Neural progenitor cell (in vitro differentiated cells): Measurements from ENCODE around the gene HLA-E. TPM values are rescaled to one million over a fixed set of nuclear protein-coding genes. Genes with fewer than 3 reads are reported as not detected.
"Not testable (repeated sequence)": the region's sequence is repeated elsewhere in the genome, so short reads cannot be mapped to it uniquely, and the experiment has no call there.

Experiments
- DNase-seq: peaks from one replicate; pipeline ENCODE4 v3.0.0-alpha.2; 2016; ENCODE audit warnings: low spot score
- H2AFZ ChIP-seq: fragments of 200-600 bp; sonication (generic); replicated peaks from 2 replicates; pipeline ENCODE4 v1.6.1; 2016; ENCODE audit warnings: antibody characterized with exemption
- H3F3A ChIP-seq: fragments of 200-600 bp; sonication (generic); 2 replicates; pipeline ENCODE4 v1.6.1; 2016; ENCODE audit warnings: antibody characterized with exemption, low read depth
- H3K27ac ChIP-seq: fragments of 200-600 bp; sonication (generic); 2 replicates; pipeline ENCODE4 v1.5.1; 2016; ENCODE audit warnings: mild to moderate bottlenecking
- H3K27me3 ChIP-seq: fragments of 200-600 bp; sonication (generic); 2 replicates; pipeline ENCODE4 v1.6.1; 2016; ENCODE audit warnings: mild to moderate bottlenecking, moderate library complexity
- H3K36me3 ChIP-seq: fragments of 200-600 bp; sonication (generic); 2 replicates; pipeline ENCODE4 v1.5.1; 2016
- H3K4me1 ChIP-seq: fragments of 200-600 bp; sonication (generic); 2 replicates; pipeline ENCODE4 v1.6.1; 2016; ENCODE audit warnings: mixed run types
- H3K4me2 ChIP-seq: fragments of 200-600 bp; sonication (generic); 2 replicates; pipeline ENCODE4 v1.6.1; 2016
- H3K4me3 ChIP-seq: fragments of 200-600 bp; sonication (generic); 2 replicates; pipeline ENCODE4 v1.5.1; 2016
- H3K79me2 ChIP-seq: fragments of 200-600 bp; sonication (generic); 2 replicates; pipeline ENCODE4 v1.6.1; 2016; ENCODE audit warnings: low read depth
- H3K9ac ChIP-seq: fragments of 200-600 bp; sonication (generic); 2 replicates; pipeline ENCODE4 v1.6.1; 2016
- H3K9me3 ChIP-seq: fragments of 200-600 bp; sonication (generic); 2 replicates; pipeline ENCODE4 v1.5.1; 2016; ENCODE audit warnings: low read depth
- H4K20me1 ChIP-seq: fragments of 200-600 bp; sonication (generic); 2 replicates; pipeline ENCODE4 v1.6.1; 2016; ENCODE audit warnings: low read depth
- H3K27ac Mint-ChIP-seq: 3 replicates; pipeline ENCODE4 v1.8.0; 2021; ENCODE audit warnings: mixed read lengths
- H3K27me3 Mint-ChIP-seq: 2 replicates; pipeline ENCODE4 v1.8.0; 2022; ENCODE audit warnings: low read depth, mild to moderate bottlenecking, inconsistent platforms, moderate library complexity, mixed read lengths; ENCODE audit not compliant: insufficient read depth
- H3K36me3 Mint-ChIP-seq: 3 replicates; pipeline ENCODE4 v1.8.0; 2021; ENCODE audit warnings: mixed read lengths
- H3K4me1 Mint-ChIP-seq: 3 replicates; pipeline ENCODE4 v1.8.0; 2021; ENCODE audit warnings: mixed read lengths
- H3K4me3 Mint-ChIP-seq: 3 replicates; pipeline ENCODE4 v1.8.0; 2021; ENCODE audit warnings: mild to moderate bottlenecking, moderate library complexity, mixed read lengths
- H3K9me3 Mint-ChIP-seq: 3 replicates; pipeline ENCODE4 v1.8.0; 2020; ENCODE audit warnings: mixed read lengths
- EZH2 ChIP-seq: fragments of 200-600 bp; sonication (generic); IDR thresholded peaks from 2 replicates; pipeline ENCODE4 v1.6.1; 2017; ENCODE audit warnings: antibody characterized with exemption, mild to moderate bottlenecking, moderate library complexity
- EZH2phosphoT487 ChIP-seq: fragments of 200-600 bp; sonication (generic); IDR thresholded peaks from 2 replicates; pipeline ENCODE4 v1.6.1; 2017; ENCODE audit warnings: antibody characterized with exemption
- total RNA-seq: library from RNA; depleted of rRNA; stranded (reverse); fragments of >200 nt; gene quantifications from 2 replicates; pipeline ENCODE4 v1.2.3, GENCODE V29; 2015; ENCODE audit warnings: low replicate concordance
- TF ChIP-seq, protein P1 (sequence below): fragments of 200-600 bp; sonication (generic); IDR thresholded peaks from 2 replicates; pipeline ENCODE4 v1.5.1; 2017; ENCODE audit warnings: antibody characterized with exemption, mild to moderate bottlenecking

HLA-E gene
- total RNA-seq, 1 donor from 2014 or later: 24.8 TPM

DNA sequence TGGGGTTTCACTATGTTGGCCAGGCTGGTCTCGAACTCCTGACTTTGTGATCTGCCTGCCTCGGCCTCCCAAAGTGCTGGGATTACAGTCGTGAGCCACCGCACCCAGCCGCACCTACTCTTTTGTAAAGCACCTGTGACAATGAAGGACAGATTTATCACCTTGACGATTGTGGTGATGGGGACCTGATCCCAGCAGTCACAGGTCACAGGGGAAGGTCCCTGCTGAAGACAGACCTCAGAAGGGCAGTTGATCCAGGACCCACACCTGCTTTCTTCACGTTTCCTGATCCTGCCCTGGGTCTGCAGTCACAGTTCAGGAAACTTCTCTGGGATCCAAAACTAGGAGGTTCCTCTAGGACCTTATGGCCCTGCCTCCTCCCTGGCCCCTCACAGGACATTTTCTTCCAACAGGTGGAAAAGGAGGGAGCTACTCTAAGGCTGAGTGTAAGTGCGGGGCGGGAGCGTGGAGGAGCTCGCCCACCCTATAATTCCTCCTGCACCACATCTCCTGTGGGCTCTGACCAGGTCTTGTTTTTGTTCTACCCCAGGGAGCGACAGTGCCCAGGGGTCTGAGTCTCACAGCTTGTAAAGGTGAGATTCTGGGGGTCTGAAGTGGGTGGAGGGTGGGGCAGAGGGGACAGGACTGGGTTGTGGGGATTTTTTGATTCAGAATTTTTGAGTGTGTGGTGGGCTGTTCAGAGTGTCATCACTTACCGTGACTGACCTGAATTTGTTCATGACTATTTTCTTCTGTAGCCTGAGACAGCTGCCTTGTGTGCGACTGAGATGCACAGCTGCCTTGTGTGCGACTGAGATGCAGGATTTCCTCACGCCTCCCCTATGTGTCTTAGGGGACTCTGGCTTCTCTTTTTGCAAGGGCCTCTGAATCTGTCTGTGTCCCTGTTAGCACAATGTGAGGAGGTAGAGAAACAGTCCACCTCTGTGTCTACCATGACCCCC is 3.0 kb downstream of the HLA-E start:
- Histone ChIP-seq H3K27me3 (peaks cover 20% of the 10 kb centered on the region), H3K36me3 (no peaks in the 10 kb centered on the region), H4K20me1 (peaks cover 14% of the 10 kb centered on the region), H3K4me1 (peaks cover 4% of the 10 kb centered on the region), H3K9me3 (no peaks in the 10 kb centered on the region), H3F3A (peaks cover 22% of the 10 kb centered on the region), H2AFZ (no peak overlapping the region), H3K4me2 (no peak overlapping the region), H3K9ac (no peak overlapping the region), H3K27ac (no peak overlapping the region), H3K4me3 (no peak overlapping the region), H3K79me2 (no peaks in the 10 kb centered on the region)
- no peak overlapping the region for H3K27ac Mint-ChIP-seq
- H3K4me1 Mint-ChIP-seq: peaks cover 12% of the 10 kb centered on the region
- TF ChIP-seq EZH2 (no peak), EZH2phosphoT487 (no peak)
- TF ChIP-seq, protein P1, sequence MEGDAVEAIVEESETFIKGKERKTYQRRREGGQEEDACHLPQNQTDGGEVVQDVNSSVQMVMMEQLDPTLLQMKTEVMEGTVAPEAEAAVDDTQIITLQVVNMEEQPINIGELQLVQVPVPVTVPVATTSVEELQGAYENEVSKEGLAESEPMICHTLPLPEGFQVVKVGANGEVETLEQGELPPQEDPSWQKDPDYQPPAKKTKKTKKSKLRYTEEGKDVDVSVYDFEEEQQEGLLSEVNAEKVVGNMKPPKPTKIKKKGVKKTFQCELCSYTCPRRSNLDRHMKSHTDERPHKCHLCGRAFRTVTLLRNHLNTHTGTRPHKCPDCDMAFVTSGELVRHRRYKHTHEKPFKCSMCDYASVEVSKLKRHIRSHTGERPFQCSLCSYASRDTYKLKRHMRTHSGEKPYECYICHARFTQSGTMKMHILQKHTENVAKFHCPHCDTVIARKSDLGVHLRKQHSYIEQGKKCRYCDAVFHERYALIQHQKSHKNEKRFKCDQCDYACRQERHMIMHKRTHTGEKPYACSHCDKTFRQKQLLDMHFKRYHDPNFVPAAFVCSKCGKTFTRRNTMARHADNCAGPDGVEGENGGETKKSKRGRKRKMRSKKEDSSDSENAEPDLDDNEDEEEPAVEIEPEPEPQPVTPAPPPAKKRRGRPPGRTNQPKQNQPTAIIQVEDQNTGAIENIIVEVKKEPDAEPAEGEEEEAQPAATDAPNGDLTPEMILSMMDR: no peak
- peak overlapping the region; percentile 58 for H3K4me3 Mint-ChIP-seq
- peaks cover 9% of the 10 kb centered on the region for H3K27me3 Mint-ChIP-seq
- peaks cover 2% of the 10 kb centered on the region for H3K36me3 Mint-ChIP-seq
- DNase-seq: no peak
- peaks cover 2% of the 10 kb centered on the region for H3K9me3 Mint-ChIP-seq

DNA sequence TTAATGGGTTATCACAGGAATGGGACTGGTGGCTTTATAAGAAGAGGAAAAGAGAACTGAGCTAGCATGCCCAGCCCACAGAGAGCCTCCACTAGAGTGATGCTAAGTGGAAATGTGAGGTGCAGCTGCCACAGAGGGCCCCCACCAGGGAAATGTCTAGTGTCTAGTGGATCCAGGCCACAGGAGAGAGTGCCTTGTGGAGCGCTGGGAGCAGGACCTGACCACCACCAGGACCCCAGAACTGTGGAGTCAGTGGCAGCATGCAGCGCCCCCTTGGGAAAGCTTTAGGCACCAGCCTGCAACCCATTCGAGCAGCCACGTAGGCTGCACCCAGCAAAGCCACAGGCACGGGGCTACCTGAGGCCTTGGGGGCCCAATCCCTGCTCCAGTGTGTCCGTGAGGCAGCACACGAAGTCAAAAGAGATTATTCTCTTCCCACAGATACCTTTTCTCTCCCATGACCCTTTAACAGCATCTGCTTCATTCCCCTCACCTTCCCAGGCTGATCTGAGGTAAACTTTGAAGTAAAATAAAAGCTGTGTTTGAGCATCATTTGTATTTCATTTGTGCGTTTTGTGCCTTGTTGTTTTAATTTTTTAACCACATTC is 4.4 kb downstream of the HLA-E start:
- peaks cover 2% of the 10 kb centered on the region for H3K36me3 Mint-ChIP-seq
- Histone ChIP-seq H3K9me3 (no peaks in the 10 kb centered on the region), H3K79me2 (no peaks in the 10 kb centered on the region), H3K4me3 (no peak overlapping the region), H3F3A (peaks cover 11% of the 10 kb centered on the region), H3K9ac (no peak overlapping the region), H3K27me3 (peaks cover 6% of the 10 kb centered on the region), H3K27ac (no peak overlapping the region), H3K36me3 (no peaks in the 10 kb centered on the region), H3K4me2 (no peak overlapping the region), H4K20me1 (peaks cover 14% of the 10 kb centered on the region), H3K4me1 (peaks cover 4% of the 10 kb centered on the region), H2AFZ (no peak overlapping the region)
- peaks cover 5% of the 10 kb centered on the region for H3K9me3 Mint-ChIP-seq
- TF ChIP-seq EZH2phosphoT487: no peak
- TF ChIP-seq, protein P1: peak; percentile 57
- H3K4me3 Mint-ChIP-seq: no peak overlapping the region
- no peak overlapping the region for H3K27ac Mint-ChIP-seq
- peaks cover 9% of the 10 kb centered on the region for H3K27me3 Mint-ChIP-seq
- H3K4me1 Mint-ChIP-seq: peaks cover 9% of the 10 kb centered on the region
- DNase-seq: peak; percentile 60

DNA sequence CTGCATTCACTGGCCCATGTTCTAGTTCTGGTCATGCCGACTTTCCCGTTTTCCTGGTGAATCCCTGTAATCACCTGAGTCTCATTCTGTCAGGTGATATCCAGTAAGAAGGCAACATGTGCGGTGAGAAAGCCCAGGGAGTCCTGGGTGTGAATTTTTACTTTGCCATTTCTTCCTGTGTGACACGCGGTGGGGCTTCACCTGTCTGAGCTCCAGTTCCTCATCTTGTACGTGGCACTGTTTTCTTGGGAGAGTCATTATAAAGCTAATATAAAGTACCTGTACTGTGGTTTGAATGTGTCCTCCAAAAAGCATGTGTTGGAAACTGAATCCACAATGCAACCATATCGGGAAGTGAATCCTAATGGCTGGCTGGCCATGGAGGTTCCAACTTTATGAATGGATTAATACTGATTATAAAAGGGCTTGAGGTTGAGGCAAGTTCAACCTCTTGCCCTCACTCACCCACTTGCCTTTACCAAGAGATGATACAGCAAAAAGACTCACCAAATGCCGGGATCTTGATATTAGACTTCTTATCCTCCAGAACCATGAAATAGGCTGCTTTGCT is 5.1 kb downstream of the HLA-E start:
- H3K4me3 Mint-ChIP-seq: no peak overlapping the region
- peaks cover 2% of the 10 kb centered on the region for H3K36me3 Mint-ChIP-seq
- peaks cover 5% of the 10 kb centered on the region for H3K9me3 Mint-ChIP-seq

DNA sequence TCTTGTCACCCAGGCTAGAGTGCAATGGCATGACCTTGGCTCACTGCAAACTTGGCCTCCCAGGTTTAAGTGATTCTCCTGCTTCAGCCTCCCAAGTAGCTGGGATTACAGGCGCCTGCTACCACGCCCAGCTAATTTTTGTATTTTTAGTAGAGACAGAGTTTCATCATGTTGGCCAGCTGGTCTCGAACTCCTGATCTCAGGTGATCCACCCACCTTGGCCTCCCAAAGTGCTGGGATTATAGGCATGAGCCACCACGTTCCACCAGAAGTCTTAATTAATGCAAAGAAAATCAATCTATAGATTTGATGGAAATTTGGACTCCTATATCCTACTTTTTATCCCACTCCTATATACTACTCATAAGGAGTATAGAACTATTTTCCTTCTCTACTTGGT is 5.8 kb downstream of the HLA-E start:
- not testable (repeated sequence) for H3F3A ChIP-seq, H3K79me2 ChIP-seq, H3K9ac ChIP-seq, H3K27me3 Mint-ChIP-seq, H3K9me3 Mint-ChIP-seq, H3K36me3 Mint-ChIP-seq, H3K27ac ChIP-seq, H3K4me3 ChIP-seq, H3K27ac Mint-ChIP-seq, H3K4me2 ChIP-seq, H3K4me3 Mint-ChIP-seq, H2AFZ ChIP-seq, H3K4me1 Mint-ChIP-seq, H3K27me3 ChIP-seq, DNase-seq, H3K36me3 ChIP-seq, H3K4me1 ChIP-seq, H3K9me3 ChIP-seq
- H4K20me1 ChIP-seq: peaks cover 14% of the 10 kb centered on the region

More for the DNA sequence above, 5.1 kb downstream of the HLA-E start:
- Histone ChIP-seq H3F3A (peaks cover 5% of the 10 kb centered on the region), H4K20me1 (peaks cover 14% of the 10 kb centered on the region), H2AFZ (no peak overlapping the region), H3K9me3 (no peaks in the 10 kb centered on the region), H3K79me2 (no peaks in the 10 kb centered on the region), H3K4me1 (peaks cover 4% of the 10 kb centered on the region), H3K27me3 (peaks cover 6% of the 10 kb centered on the region), H3K36me3 (no peaks in the 10 kb centered on the region), H3K27ac (no peak overlapping the region), H3K4me2 (no peak overlapping the region), H3K9ac (no peak overlapping the region), H3K4me3 (no peak overlapping the region)
- H3K27ac Mint-ChIP-seq: no peak overlapping the region
- TF ChIP-seq, protein P1: no peak
- no peak for TF ChIP-seq EZH2phosphoT487
- TF ChIP-seq EZH2: no peak
- H3K4me1 Mint-ChIP-seq: peaks cover 5% of the 10 kb centered on the region
- peaks cover 4% of the 10 kb centered on the region for H3K27me3 Mint-ChIP-seq
- DNase-seq: no peak
